Natural killer cell (primary cell): ENCODE data around the gene DDN. TPM values are rescaled to one million over a fixed set of nuclear protein-coding genes. Genes with fewer than 3 reads are reported as not detected.
A peak's percentile ranks its signal among the peaks of the same experiment; 100 is the strongest.

Experiments used
- ATAC-seq, 3 donors: fragments of 150-1000 bp in 2 of 3; fragments of 200-7000 bp in 1 of 3; cut with Tn5 transposase; 1 replicate in 1 of 3; 2 replicates in 2 of 3; pipeline ENCODE4 v1.10.0; 2021; ENCODE audit warnings: mild to moderate bottlenecking in 2 of 3, moderate library complexity in 2 of 3
- DNase-seq, 2 donors: peaks; one replicate each; pipeline versions ENCODE4 v3.0.0 to v3.0.0-alpha.2; 2013 to 2021; ENCODE audit warnings: mixed read lengths in 1 of 2
- H3K27ac ChIP-seq: one replicate; pipeline ENCODE4 v1.5.1; 2013; ENCODE audit warnings: mild to moderate bottlenecking, low read length
- H3K27me3 ChIP-seq: one replicate; pipeline ENCODE4 v1.6.1; 2013; ENCODE audit warnings: low read length; ENCODE audit not compliant: control insufficient read depth, insufficient read depth
- H3K36me3 ChIP-seq: one replicate; pipeline ENCODE4 v1.6.1; 2013; ENCODE audit warnings: low read length; ENCODE audit not compliant: control insufficient read depth, insufficient read depth
- H3K4me1 ChIP-seq: one replicate; pipeline ENCODE4 v1.6.1; 2013; ENCODE audit warnings: low read length; ENCODE audit not compliant: control insufficient read depth, insufficient read depth
- H3K4me3 ChIP-seq: one replicate; pipeline ENCODE4 v1.5.1; 2013; ENCODE audit warnings: low read length
- H3K9me3 ChIP-seq: one replicate; pipeline ENCODE4 v1.6.1; 2013; ENCODE audit warnings: low read length; ENCODE audit not compliant: control insufficient read depth, insufficient read depth
- H3K27ac Mint-ChIP-seq, 2 donors: one replicate each; pipeline ENCODE4 v1.8.0; 2022; ENCODE audit warnings: mild to moderate bottlenecking in 2 of 2, mixed read lengths in 2 of 2, moderate library complexity in 1 of 2
- H3K27me3 Mint-ChIP-seq, 2 donors: one replicate each; pipeline ENCODE4 v1.8.0; 2022; ENCODE audit warnings: low read depth in 2 of 2, mixed read lengths in 2 of 2
- H3K36me3 Mint-ChIP-seq: one replicate; pipeline ENCODE4 v1.8.0; 2022; ENCODE audit warnings: mixed read lengths
- H3K4me1 Mint-ChIP-seq, 2 donors: one replicate each; pipeline ENCODE4 v1.8.0; 2022; ENCODE audit warnings: mixed read lengths in 2 of 2
- H3K4me3 Mint-ChIP-seq: one replicate; pipeline ENCODE4 v1.8.0; 2022; ENCODE audit warnings: mild to moderate bottlenecking, moderate library complexity, mixed read lengths
- H3K9me3 Mint-ChIP-seq, 2 donors: one replicate each; pipeline ENCODE4 v1.8.0; 2022; ENCODE audit warnings: mixed read lengths in 2 of 2
- WGBS: methylation state at CpG from one replicate; pipeline ENCODE4 v1.1.7; 2013; ENCODE audit warnings: missing lambda C conversion rate; ENCODE audit not compliant: insufficient coverage; 5-methylcytosine and 5-hydroxymethylcytosine counted together
- intact Hi-C: fragments of 100-400 bp; cut with micrococcal nuclease; formaldehyde crosslinking; loops from one replicate; pipeline ENCODE4 v1.14.2; 2022
- total RNA-seq, 4 donors: library from RNA; stranded (reverse); fragments of 120-200 nt in 1 of 4; gene quantifications; one replicate each; pipeline versions ENCODE4 v1.2.3 to v1.2.4, GENCODE V29; 2013 to 2022
- TF ChIP-seq, protein P1 (sequence below): fragments of 200-600 bp; IDR thresholded peaks from one replicate; pipeline ENCODE4 v1.8.0; 2022; ENCODE audit warnings: antibody characterized with exemption

Gene DDN
- total RNA-seq, 3 donors from 2014 or later (not counting 1 experiment from before 2014, with no cell fraction given): 1.1 to 3.4 (median 1.4) TPM

DNA sequence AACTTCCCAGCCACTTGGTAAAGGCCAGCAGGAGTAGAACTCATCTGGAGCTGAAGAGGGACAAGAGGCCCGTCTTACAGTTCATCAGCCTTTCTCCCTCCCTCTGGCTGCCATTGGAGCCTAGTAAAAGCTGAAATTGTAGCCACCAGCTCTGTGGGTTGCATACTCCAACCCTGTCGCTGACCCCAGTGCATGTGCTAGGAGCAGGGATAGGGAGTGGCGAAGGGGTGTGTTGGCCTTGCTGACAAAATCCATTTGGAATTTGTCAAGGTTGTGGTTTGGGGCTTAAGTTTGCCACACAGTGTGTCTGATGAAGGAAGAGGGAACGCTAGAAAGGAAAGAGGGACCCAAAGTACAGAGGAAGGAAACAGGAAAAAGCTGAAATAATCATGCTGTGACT, 37.8 kb downstream of the DDN start:
- TF ChIP-seq, protein P1, sequence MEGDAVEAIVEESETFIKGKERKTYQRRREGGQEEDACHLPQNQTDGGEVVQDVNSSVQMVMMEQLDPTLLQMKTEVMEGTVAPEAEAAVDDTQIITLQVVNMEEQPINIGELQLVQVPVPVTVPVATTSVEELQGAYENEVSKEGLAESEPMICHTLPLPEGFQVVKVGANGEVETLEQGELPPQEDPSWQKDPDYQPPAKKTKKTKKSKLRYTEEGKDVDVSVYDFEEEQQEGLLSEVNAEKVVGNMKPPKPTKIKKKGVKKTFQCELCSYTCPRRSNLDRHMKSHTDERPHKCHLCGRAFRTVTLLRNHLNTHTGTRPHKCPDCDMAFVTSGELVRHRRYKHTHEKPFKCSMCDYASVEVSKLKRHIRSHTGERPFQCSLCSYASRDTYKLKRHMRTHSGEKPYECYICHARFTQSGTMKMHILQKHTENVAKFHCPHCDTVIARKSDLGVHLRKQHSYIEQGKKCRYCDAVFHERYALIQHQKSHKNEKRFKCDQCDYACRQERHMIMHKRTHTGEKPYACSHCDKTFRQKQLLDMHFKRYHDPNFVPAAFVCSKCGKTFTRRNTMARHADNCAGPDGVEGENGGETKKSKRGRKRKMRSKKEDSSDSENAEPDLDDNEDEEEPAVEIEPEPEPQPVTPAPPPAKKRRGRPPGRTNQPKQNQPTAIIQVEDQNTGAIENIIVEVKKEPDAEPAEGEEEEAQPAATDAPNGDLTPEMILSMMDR: no peak
- no peak for ATAC-seq
- H3K36me3 ChIP-seq: no peaks in the 10 kb centered on the region
- peaks cover 10 to 18% of the 10 kb centered on the region in 2 donors for H3K4me1 Mint-ChIP-seq
- H3K27me3 Mint-ChIP-seq: peaks cover 0 to 6% of the 10 kb centered on the region in 2 donors
- no peak overlapping the region for H3K27ac Mint-ChIP-seq
- no peaks in the 10 kb centered on the region for H3K9me3 Mint-ChIP-seq
- no peak overlapping the region for H3K27ac ChIP-seq
- H3K36me3 Mint-ChIP-seq: no peaks in the 10 kb centered on the region
- H3K27me3 ChIP-seq: no peaks in the 10 kb centered on the region
- H3K4me1 ChIP-seq: peaks cover 11% of the 10 kb centered on the region
- no peak overlapping the region for H3K4me3 ChIP-seq
- no peak overlapping the region for H3K4me3 Mint-ChIP-seq
- intact Hi-C loops: no loop called here
- 60% methylated on average over 4 of the region's 4 CpGs for WGBS
- no peak for DNase-seq
- no peaks in the 10 kb centered on the region for H3K9me3 ChIP-seq

DNA sequence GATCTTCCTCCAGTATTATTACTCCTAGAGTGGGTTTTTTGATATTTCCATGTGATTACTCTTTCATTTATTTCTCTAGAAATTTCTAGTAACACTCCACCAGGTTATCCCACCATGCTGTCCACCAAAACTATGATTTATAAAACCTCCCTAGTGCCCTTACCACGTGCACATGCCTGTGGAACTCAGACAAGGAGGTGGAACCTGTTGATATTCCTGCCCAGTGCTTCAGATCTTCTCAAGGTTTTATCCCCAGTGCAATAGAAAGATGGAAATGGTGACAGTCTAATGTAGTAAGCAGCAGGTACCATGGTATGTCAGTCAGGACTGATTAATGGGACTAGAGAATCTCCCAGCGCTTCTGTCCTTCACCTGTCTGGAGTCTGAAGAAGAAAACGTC, 38.3 kb downstream of the DDN start:
- ATAC-seq (no peak), DNase-seq (no peak)
- intact Hi-C loops: no loop called here
- no peaks in the 10 kb centered on the region for H3K9me3 Mint-ChIP-seq
- Histone ChIP-seq H3K27me3 (no peaks in the 10 kb centered on the region), H3K36me3 (no peaks in the 10 kb centered on the region), H3K27ac (no peak overlapping the region), H3K9me3 (no peaks in the 10 kb centered on the region), H3K4me1 (peaks cover 16% of the 10 kb centered on the region), H3K4me3 (no peak overlapping the region)
- no peaks in the 10 kb centered on the region for H3K36me3 Mint-ChIP-seq
- H3K27ac Mint-ChIP-seq: no peak overlapping the region
- TF ChIP-seq, protein P1: no peak
- H3K4me3 Mint-ChIP-seq: no peak overlapping the region
- peaks cover 0 to 6% of the 10 kb centered on the region in 2 donors for H3K27me3 Mint-ChIP-seq
- 77% methylated on average over 3 of the region's 3 CpGs for WGBS
- H3K4me1 Mint-ChIP-seq: peaks cover 15 to 23% of the 10 kb centered on the region in 2 donors

DNA sequence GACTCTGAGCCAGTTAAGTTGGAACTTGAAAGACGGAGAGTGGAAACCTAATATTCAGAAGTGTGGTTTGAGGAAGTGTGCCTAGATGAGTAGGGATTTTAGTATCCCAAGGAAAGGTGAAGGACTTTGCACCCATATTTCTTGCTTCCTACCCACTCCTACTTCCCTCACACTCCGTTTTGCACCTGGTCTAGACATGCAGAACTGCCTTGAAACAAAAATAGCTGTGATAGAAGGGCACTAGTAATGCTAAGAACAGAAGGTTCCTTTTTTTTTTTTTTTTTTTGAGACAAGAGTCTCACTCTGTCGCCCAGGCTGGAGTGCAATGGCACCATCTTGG, 41.2 kb downstream of the DDN start:
- TF ChIP-seq, protein P1: no peak
- Mint-ChIP-seq H3K27ac (peak overlapping the region; percentile 73 to 97), H3K9me3 (no peaks in the 10 kb centered on the region), H3K4me1 (peaks cover 39 to 44% of the 10 kb centered on the region in 2 donors), H3K27me3 (peaks cover 0 to 5% of the 10 kb centered on the region in 2 donors), H3K4me3 (peak overlapping the region; percentile 90), H3K36me3 (no peaks in the 10 kb centered on the region)
- H3K27me3 ChIP-seq: no peaks in the 10 kb centered on the region
- intact Hi-C loops: no loop called here
- no peak overlapping the region for H3K27ac ChIP-seq
- H3K4me3 ChIP-seq: no peak overlapping the region
- no peaks in the 10 kb centered on the region for H3K9me3 ChIP-seq
- 19% methylated on average over 2 of the region's 3 CpGs for WGBS
- peaks cover 17% of the 10 kb centered on the region for H3K4me1 ChIP-seq
- DNase-seq (no peak), ATAC-seq (no peak)
- H3K36me3 ChIP-seq: no peaks in the 10 kb centered on the region
